DMS79 (cell line): ENCODE data around the gene MRC1.

ENCODE experiments used
- DNase-seq: peaks from one replicate; lab custom pipeline; 2025; lab: John Stamatoyannopoulos, UW

The MRC1 gene

DNA sequence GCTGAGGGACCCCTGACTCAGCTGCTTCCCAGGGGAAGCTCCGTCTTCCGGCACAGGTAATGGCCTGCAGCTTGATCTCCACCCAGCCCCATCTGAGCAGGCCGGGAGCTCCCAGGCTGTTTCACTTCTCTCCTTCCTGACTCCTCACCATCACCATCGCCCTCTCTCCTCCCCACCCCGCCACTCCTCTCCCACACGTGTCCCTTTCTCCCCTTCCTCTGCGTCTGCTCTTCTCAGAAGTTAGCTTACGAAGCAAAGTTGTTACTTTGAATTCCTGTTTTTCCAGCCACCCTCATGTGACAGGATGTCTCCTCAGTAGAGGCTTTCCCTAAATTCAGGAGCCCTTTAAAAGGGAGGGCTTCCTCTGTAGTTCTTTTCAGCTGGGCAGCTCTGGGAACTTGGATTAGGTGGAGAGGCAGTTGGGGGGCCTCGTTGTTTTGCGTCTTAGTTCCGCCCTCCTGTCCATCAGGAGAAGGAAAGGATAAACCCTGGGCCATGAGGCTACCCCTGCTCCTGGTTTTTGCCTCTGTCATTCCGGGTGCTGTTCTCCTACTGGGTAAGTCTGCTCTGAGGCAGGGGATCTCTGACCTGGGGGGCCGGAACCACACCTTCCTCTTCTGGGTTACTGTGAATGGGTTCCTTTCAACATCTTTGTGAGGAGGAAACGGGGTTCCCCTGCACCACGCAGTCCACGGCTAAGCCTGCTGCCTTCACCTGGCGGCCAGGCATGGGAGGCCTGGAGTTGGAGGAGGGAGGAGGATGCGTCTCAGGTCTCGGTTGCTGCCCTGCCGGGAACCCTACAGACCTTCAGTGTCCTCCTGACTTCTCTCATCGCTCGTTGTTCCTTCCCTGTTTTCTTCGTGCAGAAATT, at the start of gene MRC1:
MRC1 (plus strand) TSS at position 378 of the 871 bp plus-strand sequence; CDS start at position 496, 118 bp downstream.
- DNase-seq = no peak

- no peak for DNase-seq
Measured at GRCh38 chr10:17764142-17764541, 45.0 kb upstream of the MRC1 start.

- DNase-seq = no peak
Measured at GRCh38 chr10:17765602-17766001, 43.5 kb upstream of the MRC1 start.

- no peak for DNase-seq
Measured at GRCh38 chr10:17766731-17767130, 42.4 kb upstream of the MRC1 start.

- DNase-seq = no peak
Measured at GRCh38 chr10:17768496-17768895, 40.7 kb upstream of the MRC1 start.

DNA sequence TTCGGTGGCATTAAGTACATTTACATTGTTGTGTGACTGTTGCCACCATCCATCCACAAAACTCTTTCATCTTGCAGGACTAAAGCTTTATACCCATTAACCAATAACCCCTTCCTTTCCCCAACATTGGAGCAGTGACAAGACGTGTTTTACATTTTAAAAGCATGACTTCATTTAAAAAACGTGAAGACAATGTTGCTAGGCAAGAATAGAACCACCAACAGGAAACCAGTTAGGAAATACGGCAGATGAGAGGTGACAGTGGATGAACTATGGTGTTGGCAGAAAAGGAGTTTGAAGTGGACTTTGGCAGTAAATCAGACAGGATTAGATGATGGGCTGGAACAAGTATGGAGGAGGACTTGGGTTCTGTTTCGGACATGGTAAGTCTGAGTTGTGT, 40.2 kb upstream of the MRC1 start:
- DNase-seq = no peak

DNA sequence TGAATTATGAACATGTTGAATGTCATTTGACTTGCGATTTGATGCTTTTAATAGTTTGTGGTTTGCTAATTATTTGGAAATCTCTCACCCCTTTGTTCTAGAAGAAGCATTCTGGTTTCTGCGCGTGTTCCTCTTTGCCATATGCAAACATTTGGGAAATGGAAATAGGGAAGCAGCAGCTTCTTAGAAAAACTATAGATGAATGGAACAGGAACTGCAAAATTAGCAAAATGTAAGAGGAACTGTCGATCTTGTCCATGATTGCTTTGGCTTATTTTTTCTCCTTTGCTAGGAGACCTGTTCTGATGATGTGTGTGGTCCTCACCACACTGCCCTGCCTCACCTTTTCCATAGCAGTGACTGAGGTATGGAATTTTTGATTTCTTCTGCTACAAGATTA, 38.1 kb upstream of the MRC1 start:
- DNase-seq = no peak

GRCh38 chr10:17779784-17780183, 29.4 kb upstream of the MRC1 start:
- no peak for DNase-seq

DNA sequence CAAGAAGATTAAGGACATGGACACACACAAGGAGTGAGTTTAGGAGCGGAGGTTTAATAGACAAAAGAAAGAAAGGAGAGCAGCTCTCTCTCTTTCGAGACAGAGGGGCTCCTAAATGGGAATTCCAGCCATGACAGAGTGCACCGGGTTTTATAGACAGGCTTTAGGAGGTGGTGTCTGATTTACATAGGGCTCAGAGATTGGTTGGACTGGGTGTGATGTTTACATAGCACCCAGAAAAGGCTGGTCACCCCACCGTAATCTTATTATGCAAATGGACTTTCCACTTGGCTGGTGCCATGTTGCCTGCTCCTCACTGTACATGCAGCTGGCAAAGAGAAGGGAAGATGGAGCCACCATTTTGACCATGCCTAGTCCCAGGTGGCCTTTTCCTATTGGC, 28.4 kb upstream of the MRC1 start:
- DNase-seq = no peak

DNA sequence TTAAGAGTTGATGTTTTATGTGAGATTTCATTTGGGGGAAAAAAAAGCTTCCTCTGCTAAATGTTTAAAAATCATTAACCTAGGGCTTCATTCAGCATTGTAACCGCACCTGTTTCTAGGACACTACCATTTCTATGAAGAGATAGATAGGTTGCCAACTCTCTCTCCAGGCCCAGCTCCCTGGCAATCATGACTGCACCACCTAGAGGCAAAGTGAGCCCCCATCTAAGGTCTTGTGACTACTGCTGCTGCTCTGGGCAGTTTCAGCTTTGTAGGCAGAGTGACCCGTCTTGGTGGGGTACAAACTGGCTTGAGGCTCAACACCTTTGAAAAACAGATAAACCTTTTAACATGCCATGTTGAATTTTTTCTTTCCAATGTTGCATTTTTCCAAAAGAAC, 27.3 kb upstream of the MRC1 start:
- no peak for DNase-seq

- DNase-seq = no peak
Measured at GRCh38 chr10:17782921-17783665, 26.1 kb upstream of the MRC1 start.

DNA sequence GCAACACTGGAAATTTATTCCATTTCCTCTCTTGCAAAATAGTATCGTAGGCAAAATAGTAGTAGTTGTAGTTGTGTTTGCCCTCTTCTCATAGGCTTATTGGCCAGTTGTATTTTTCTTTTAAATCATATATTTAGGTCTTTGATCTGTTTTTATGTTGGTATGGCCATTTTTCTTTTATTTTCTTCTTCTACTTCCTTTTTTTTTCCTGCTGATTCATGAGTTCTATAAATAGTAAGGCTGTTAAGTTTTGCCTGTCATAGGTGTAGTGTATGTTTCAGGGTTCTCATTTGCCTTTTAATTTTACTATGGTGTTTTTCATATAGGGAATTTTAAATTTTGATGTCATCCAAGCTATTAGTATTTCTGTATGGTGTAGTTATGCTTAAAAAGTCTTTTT, 25.4 kb upstream of the MRC1 start:
- DNase-seq = no peak

DNA sequence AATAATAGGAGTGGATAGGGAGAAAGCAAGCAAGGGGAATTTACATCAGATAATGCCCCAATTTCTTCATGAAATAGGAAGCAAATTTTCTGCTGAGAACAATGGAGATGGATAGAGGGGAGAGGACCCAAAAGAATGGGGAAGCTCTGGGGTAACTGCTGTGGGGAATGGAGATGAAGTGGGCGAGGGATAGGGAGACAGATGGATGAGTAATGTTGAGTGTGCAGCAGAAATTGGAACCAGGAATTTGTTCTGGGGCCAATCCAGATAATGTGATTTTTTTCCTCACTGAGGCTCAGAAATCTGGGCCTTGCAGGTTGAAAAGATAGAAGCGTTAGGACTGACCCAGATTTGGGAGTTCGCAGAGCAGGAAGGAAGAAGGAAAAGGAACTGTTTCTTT, 24.5 kb upstream of the MRC1 start:
- no peak for DNase-seq

DNA sequence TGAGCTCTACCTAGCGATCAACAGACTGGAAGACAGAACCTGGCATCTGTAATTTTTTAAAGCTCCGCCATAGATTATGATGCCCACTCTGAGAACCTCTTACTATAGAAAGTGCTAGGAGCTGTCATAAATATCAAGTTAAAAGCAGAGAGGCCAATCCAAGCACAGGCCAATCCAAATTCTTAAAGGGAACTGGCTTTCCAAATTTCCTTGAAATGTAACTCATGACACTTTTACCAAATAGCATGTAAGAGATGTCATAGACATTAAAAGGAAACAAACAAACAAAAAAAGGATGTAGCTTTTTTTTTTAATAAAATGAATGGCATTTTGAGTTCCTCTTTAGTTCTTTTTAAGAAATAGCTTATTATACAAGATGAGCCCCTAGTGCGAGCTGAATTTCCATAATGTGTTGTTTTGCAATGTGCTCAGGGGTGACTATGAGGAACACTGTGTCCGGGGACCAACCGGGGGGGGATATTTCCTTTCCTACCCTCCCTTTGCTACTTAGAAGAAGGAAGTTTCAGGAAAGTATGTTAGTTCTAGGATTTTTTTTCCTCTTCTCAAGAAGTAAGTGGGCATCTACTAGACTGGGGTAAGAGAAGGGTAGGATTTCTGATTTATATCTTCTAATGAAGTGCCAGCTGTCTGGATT, 23.7 kb upstream of the MRC1 start:
- no peak for DNase-seq

DNA sequence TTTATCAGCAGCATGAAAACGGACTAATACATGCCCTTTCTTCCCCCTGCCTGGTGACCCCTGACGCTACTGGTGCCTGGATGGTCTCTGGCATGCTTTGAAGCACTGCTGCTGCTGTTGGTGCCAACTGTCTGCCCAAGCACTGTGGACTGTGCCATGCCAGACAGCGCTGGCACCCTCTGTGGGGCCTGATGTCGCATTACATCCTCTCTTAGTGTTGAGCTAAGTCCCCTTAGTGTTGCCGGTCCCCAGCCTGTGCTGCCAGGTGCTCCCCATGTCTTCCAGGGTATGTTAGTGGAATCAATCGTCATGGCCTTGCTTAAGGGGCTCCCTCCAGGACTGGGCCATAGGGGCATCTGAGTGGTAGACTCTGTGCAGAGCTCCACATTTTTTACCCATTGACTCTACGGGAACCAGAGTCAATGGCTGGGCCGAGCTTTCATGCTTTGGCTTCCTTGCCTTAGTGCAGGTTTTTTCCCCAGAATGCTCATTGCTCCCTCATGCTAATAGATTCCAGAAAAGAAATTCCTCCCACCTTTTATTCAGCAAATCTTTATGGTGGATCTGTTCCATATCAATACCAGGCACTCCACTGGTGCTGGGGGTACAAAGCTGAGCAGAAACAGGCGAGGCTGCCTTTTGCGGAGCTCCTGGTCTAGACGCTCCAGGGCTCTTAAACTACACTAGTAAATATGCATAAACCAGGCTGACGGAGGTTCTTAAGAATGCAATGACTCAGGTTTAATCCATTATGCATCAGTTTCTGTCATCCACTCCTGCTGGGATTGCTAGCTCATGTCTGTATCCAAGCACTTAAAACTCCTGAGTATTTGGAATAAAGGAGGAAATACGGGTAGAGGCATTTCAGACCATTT, 21.8 kb upstream of the MRC1 start:
- no peak for DNase-seq

GRCh38 chr10:17788646-17789045, 20.5 kb upstream of the MRC1 start:
- no peak for DNase-seq

DNA sequence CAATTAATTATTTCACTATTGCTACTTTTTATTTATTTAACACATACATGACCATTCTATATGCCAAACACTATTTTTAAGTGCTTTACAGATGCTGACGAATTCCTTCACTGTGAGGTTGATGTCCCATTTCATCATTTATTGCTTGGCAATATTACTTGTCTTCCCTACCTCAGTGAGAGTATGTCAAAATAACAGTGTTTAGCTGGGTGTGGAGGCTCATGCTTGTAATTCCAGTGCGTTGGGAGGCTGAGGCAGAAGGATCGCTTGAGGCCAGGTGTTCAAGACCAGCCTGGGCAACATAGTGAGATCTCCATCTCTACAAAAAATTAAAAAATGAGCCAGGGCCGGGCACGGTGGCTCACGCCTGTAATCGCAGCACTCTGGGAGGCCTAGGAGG, 19.8 kb upstream of the MRC1 start:
- DNase-seq = no peak

DNA sequence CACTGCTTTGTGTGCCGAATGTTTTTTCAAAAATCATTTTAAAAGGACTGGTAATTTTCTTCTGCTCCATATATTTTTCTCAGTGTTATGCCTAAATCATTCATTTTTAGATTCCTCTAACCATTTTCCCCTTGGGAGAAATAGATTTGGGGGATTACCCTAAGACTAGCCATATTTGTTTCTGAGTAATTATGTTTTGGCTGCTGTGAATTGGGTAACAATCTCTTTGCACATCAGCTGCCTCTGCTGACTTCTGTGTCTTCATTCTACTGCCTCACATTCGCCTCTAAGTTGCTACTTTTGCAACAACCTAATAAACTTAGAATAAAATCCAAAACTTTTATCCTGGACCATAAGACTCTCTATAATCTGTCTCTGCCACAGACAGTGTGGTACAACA, 18.5 kb upstream of the MRC1 start:
- no peak for DNase-seq

DNA sequence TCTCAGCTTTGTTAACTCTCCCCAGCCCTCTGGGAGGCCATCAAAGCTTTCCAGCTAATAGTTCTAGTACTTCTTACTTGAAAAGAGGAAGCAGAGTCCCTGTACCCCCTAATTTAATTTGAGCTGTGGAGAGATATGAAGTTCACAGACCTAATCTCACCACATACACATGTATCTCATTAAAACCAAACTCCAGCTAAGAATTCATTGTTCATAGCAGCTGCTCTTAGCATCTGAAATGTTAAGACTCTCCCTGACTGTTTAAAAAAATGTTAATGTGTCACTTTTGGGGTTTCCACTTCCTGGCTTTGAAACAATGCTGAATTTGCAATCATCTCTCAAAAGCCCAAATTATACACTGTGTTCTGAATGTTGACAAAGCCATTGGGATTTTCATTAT, 16.2 kb upstream of the MRC1 start:
- no peak for DNase-seq

- DNase-seq = no peak
Measured at GRCh38 chr10:17793823-17794644, 15.1 kb upstream of the MRC1 start.

DNA sequence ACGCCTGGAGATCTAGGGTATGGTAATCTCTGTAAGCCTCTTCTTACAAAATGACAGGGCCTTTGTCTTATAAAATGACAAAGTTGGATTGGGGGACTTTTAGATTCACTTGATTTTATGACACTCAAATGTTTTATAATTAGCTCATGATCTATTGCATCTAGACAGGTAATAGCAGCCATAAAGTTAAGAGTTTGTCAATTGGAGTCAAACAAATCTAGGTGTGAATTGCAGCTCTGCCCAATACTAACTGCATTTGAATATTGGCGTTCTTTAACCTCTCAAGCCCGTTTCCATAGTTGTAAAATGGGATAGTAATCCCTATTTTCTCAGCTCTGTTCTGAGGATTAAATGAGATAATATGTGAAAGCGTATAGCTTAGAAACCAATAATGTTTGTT, 14.1 kb upstream of the MRC1 start:
- no peak for DNase-seq
